Ascending aorta (tissue), 2 donors: ENCODE measurements around the gene ARID1A. TPM values are rescaled to one million over a fixed set of nuclear protein-coding genes. Genes with fewer than 3 reads are reported as not detected.

ENCODE experiments used
- DNase-seq, 2 donors: peaks; one replicate each; pipeline ENCODE4 v3.0.0-alpha.2; 2019; ENCODE audit warnings: low spot score in 2 of 2
- H3K27ac ChIP-seq, 2 donors: fragments of 200-600 bp; sonication (generic); one replicate each; pipeline ENCODE4 v1.5.1; 2016 to 2017; ENCODE audit warnings: mild to moderate bottlenecking in 1 of 2
- H3K27me3 ChIP-seq: fragments of 200-600 bp; sonication (generic); one replicate; pipeline ENCODE4 v1.5.1; 2017
- H3K36me3 ChIP-seq, 2 donors: fragments of 200-600 bp; sonication (generic); one replicate each; pipeline ENCODE4 v1.5.1; 2016
- H3K4me1 ChIP-seq, 2 donors: fragments of 200-600 bp; sonication (generic); one replicate each; pipeline ENCODE4 v1.5.1; 2016 to 2017; ENCODE audit warnings: mild to moderate bottlenecking in 1 of 2
- H3K4me3 ChIP-seq, 2 donors: fragments of 200-600 bp; sonication (generic); one replicate each; pipeline ENCODE4 v1.5.1; 2016 to 2017; ENCODE audit warnings: mild to moderate bottlenecking in 1 of 2
- H3K9me3 ChIP-seq, 2 donors: fragments of 200-600 bp; sonication (generic); one replicate each; pipeline ENCODE4 v1.5.1; 2016
- CTCF ChIP-seq, 3 experiments: fragments of 200-600 bp in 2 of 3; fragments of 450-650 bp in 1 of 3; sonication (generic) in 2 of 3; IDR thresholded peaks; one replicate each; pipeline ENCODE4 v1.5.1; 2016 to 2019; ENCODE audit warnings: antibody characterized with exemption in 3 of 3, mild to moderate bottlenecking in 1 of 3, moderate library complexity in 1 of 3
- intact Hi-C: fragments of 100-400 bp; cut with DNase I; formaldehyde crosslinking; loops from one replicate; pipeline ENCODE4 v1.15.1; 2023
- total RNA-seq: library from RNA; depleted of rRNA; stranded (reverse); fragments of >200 nt; gene quantifications from one replicate; pipeline ENCODE4 v1.1.0, GENCODE V29; 2016

The ARID1A gene
- total RNA-seq, 1 donor from 2014 or later = 104 TPM

DNA sequence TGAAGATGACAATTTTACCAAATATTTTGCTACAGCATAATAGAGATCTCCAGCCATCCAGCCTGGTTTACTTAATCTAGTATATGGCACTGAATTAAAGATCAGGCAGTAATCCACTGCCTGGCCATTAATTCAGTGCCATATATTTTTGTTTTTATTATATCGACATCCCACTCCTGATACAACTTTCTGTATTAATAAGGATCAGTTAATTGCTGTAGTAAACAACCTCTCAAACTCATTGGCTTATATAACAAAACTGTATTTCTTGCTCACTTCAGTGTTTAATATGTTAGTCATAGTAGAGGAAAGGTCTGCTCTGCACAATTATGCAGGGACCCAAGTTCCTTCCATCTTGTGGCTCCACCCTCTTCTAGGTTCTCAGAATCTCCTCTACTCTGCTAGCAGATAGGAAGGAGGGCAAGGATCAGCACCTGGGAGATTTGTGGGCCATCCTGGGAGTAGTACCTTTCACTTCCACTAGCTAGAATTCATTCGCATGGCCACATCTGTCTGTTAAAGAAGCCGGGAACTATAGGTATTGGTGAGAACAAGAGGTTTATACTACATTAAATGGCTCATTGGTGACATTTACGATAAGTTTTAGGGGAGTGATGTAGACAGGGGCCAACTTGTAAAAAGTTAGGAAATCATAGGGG is 127.1 kb downstream of the ARID1A start:
- no peak for TF ChIP-seq CTCF (IDR thresholded peaks at IDR 0.05)
- Histone ChIP-seq H3K27ac (no peak overlapping the region), H3K36me3 (no peaks in the 10 kb centered on the region), H3K9me3 (no peaks in the 10 kb centered on the region), H3K4me3 (no peak overlapping the region), H3K4me1 (peaks cover 0 to 14% of the 10 kb centered on the region in 2 donors), H3K27me3 (no peaks in the 10 kb centered on the region)
- DNase-seq = no peak
- intact Hi-C loops = no loop called here

DNA sequence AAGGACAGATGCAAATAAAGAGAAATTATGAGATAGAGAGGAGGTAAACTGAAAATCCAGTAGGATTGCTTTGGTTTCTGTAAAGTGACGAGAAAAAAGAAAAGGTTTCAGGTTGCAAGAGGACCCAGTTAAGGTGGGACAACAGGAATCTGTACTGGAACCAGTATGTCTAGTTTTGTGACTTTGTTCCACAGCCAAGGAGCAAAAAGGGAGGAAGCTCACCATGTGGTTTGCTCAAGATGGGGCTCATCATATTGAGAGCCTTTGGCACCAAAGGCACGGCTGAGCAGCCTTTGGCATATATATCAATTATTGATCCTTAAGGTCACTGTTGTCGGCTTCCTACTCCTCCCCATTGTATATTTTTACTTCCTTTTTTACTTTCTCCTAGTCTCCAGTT is 128.9 kb downstream of the ARID1A start:
- Histone ChIP-seq H3K4me3 (no peak overlapping the region), H3K36me3 (no peaks in the 10 kb centered on the region), H3K4me1 (peaks cover 3 to 14% of the 10 kb centered on the region in 2 donors), H3K27ac (no peak overlapping the region), H3K9me3 (no peaks in the 10 kb centered on the region), H3K27me3 (no peaks in the 10 kb centered on the region)
- no peak for TF ChIP-seq CTCF (IDR thresholded peaks at IDR 0.05)
- DNase-seq = no peak
- intact Hi-C loops = no loop called here

DNA sequence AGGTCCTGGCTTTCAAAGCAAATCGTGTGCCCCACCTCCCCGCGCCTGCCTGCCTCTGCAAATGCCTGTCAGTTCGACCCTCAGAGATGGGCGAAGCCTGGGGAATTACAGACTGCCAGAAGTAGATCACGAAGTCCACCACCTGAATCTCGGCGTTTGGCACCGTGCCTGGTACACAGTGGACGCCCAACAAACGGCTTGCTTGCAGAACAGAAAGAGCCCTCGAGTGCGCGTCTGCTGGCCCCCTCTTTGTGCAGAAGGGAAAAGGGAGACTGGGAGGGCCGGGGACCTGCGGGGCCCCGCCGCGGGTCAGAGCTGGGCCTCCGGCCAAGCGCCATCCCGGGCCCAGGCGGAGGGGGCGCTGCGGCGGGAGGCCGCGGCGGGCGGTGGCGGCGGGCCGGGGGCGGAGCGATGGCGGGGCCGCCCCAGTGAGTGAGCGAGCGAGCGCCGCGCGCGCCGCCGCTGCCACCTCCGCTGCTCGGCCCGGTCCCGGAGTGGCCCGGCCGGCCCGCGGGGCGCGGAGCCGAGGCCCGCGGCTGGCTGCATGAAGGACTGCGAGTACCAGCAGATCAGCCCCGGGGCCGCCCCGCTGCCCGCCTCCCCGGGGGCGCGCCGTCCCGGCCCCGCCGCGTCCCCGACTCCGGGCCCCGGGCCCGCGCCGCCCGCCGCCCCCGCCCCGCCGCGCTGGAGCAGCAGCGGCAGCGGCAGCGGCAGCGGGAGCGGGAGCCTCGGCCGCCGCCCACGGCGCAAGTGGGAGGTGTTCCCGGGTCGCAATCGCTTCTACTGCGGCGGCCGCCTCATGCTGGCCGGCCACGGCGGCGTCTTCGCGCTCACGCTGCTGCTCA is 130.7 kb downstream of the ARID1A start, which contains the start of gene ZDHHC18:
TSS of gene ZDHHC18 (plus strand) at position 428 of the 845 bp plus-strand sequence. CDS start at position 545, 117 bp downstream.
- H3K27me3 ChIP-seq = no peaks in the 10 kb centered on the region
- peak; percentile 26 to 67 (median 40) for TF ChIP-seq CTCF (IDR thresholded peaks at IDR 0.05)
- H3K4me3 ChIP-seq = peak within 1 kb of the TSS; percentile 52 to 92
- no peaks in the 10 kb centered on the region for H3K9me3 ChIP-seq
- peak in 1 of 2 donors; percentile 76 for DNase-seq
- H3K36me3 ChIP-seq = no peaks in the 10 kb centered on the region
- peaks cover 3 to 14% of the 10 kb centered on the region in 2 donors for H3K4me1 ChIP-seq
- intact Hi-C loops = no loop called here
- peak within 1 kb of the TSS; percentile 75 to 76 for H3K27ac ChIP-seq

DNA sequence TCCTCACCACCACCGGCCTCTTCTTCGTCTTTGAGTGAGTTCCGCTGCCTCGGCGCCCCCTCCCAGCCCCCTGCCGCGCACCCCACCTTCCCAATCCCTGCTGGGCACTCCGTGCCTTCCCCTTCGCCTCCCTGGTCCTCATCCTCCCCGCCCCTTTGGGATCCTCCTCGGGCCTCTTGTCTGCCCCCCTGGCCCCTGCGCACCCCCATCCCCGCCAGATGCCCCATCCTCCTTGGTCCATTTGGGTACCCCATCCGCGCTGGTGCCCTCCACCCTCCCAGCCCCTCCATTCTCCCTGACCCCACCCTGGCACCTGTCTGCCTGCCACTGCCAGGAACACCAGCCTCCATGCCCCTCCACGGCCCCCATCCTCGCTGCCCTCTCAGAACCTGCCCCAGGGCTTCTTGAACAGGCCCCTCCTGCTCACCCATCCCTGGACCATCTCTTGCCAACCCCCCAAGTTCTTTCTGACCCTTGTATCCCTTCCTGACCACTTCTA is 131.3 kb downstream of the ARID1A start:
- no peak for TF ChIP-seq CTCF (IDR thresholded peaks at IDR 0.05)
- intact Hi-C loops = no loop called here
- H3K36me3 ChIP-seq = peaks cover under 1 to 2% of the 10 kb centered on the region in 2 donors
- H3K4me1 ChIP-seq = peaks cover 3 to 14% of the 10 kb centered on the region in 2 donors
- peak overlapping the region; percentile 52 to 92 for H3K4me3 ChIP-seq
- no peaks in the 10 kb centered on the region for H3K27me3 ChIP-seq
- H3K9me3 ChIP-seq = no peaks in the 10 kb centered on the region
- no peak for DNase-seq
- peak overlapping the region; percentile 75 to 76 for H3K27ac ChIP-seq

GRCh38 chr1:26827663-26828062 is 131.8 kb downstream of the ARID1A start:
- peak overlapping the region; percentile 52 to 92 for H3K4me3 ChIP-seq
- H3K9me3 ChIP-seq = no peaks in the 10 kb centered on the region
- no peaks in the 10 kb centered on the region for H3K27me3 ChIP-seq
- TF ChIP-seq CTCF (IDR thresholded peaks at IDR 0.05) = no peak
- DNase-seq = no peak
- H3K4me1 ChIP-seq = peaks cover 3 to 14% of the 10 kb centered on the region in 2 donors
- intact Hi-C loops = no loop called here
- peaks cover 5 to 7% of the 10 kb centered on the region in 2 donors for H3K36me3 ChIP-seq
- H3K27ac ChIP-seq = peak overlapping the region; percentile 75 to 76
